GM08714 (cell line): ENCODE results near the gene ALPK3.

Source experiments
- H3K4me3 ChIP-seq: fragments of 200-500 bp; sonication (Bioruptor generic); 2 replicates; pipeline ENCODE4 v1.5.1; 2014; ENCODE audit warnings: mild to moderate bottlenecking, low read length, inconsistent platforms
- ZNF274 ChIP-seq: IDR thresholded peaks from 2 replicates; pipeline ENCODE4 v1.6.1; 2012; ENCODE audit warnings: mild to moderate bottlenecking, low read depth, low read length

ALPK3 gene

GRCh38 chr15:84816694-84817465 lies at the start of gene ALPK3:
ALPK3 (plus strand) TSS chr15:84817356; CDS start chr15:84817453, 97 bp downstream.
- no peak for TF ChIP-seq ZNF274
- no peak within 1 kb of the TSS for H3K4me3 ChIP-seq

GRCh38 chr15:84772031-84772430 lies 45.1 kb upstream of the ALPK3 start:
- TF ChIP-seq ZNF274 = no peak
- H3K4me3 ChIP-seq = no peak overlapping the region

GRCh38 chr15:84772467-84772866 lies 44.7 kb upstream of the ALPK3 start:
- no peak for TF ChIP-seq ZNF274
- H3K4me3 ChIP-seq = no peak overlapping the region

- TF ChIP-seq ZNF274 = no peak
These were observed 43.4 kb upstream of the ALPK3 start for GRCh38 chr15:84773716-84774115.

GRCh38 chr15:84775867-84776449 lies 41.2 kb upstream of the ALPK3 start:
- no peak for TF ChIP-seq ZNF274
- no peak overlapping the region for H3K4me3 ChIP-seq

More at GRCh38 chr15:84773716-84774115, 43.4 kb upstream of the ALPK3 start:
- H3K4me3 ChIP-seq = no peak overlapping the region

GRCh38 chr15:84778194-84778593 lies 39.0 kb upstream of the ALPK3 start:
- H3K4me3 ChIP-seq = no peak overlapping the region
- no peak for TF ChIP-seq ZNF274

GRCh38 chr15:84780492-84780891 lies 36.7 kb upstream of the ALPK3 start:
- H3K4me3 ChIP-seq = no peak overlapping the region
- no peak for TF ChIP-seq ZNF274

- no peak for TF ChIP-seq ZNF274
- H3K4me3 ChIP-seq = no peak overlapping the region
These were observed 35.7 kb upstream of the ALPK3 start for GRCh38 chr15:84781495-84781894.

- TF ChIP-seq ZNF274 = no peak
- H3K4me3 ChIP-seq = no peak overlapping the region
These were observed 34.8 kb upstream of the ALPK3 start for GRCh38 chr15:84782346-84782745.

- TF ChIP-seq ZNF274 = no peak
- H3K4me3 ChIP-seq = no peak overlapping the region
These were observed 33.5 kb upstream of the ALPK3 start for GRCh38 chr15:84783493-84784251.

- no peak overlapping the region for H3K4me3 ChIP-seq
- no peak for TF ChIP-seq ZNF274
These were observed 32.9 kb upstream of the ALPK3 start for GRCh38 chr15:84784262-84784661.

- TF ChIP-seq ZNF274 = no peak
- no peak overlapping the region for H3K4me3 ChIP-seq
These were observed 32.1 kb upstream of the ALPK3 start for GRCh38 chr15:84785053-84785452.

GRCh38 chr15:84788500-84788899 lies 28.7 kb upstream of the ALPK3 start:
- TF ChIP-seq ZNF274 = no peak
- no peak overlapping the region for H3K4me3 ChIP-seq

GRCh38 chr15:84789762-84790161 lies 27.4 kb upstream of the ALPK3 start:
- no peak for TF ChIP-seq ZNF274
- no peak overlapping the region for H3K4me3 ChIP-seq

GRCh38 chr15:84790676-84791075 lies 26.5 kb upstream of the ALPK3 start:
- no peak overlapping the region for H3K4me3 ChIP-seq
- TF ChIP-seq ZNF274 = no peak

- no peak for TF ChIP-seq ZNF274
- no peak overlapping the region for H3K4me3 ChIP-seq
These were observed 25.4 kb upstream of the ALPK3 start for GRCh38 chr15:84791763-84792162.
